ENCODE results near the gene LTA. TPM values are rescaled to one million over a fixed set of nuclear protein-coding genes. Genes with fewer than 3 reads are reported as not detected.

The LTA gene
- polyA plus RNA-seq, 1 donor from 2014 or later: 16.3 TPM

- Mint-ChIP-seq H3K27ac (peak overlapping the region in 1 of 3 donors; percentile 39), H3K4me1 (peaks cover 11 to 20% (median 20%) of the 10 kb centered on the region in 3 donors), H3K9me3 (no peaks in the 10 kb centered on the region), H3K36me3 (no peaks in the 10 kb centered on the region), H3K4me3 (no peak overlapping the region), H3K27me3 (peaks cover 4% of the 10 kb centered on the region)
Measured at GRCh38 chr6:31610968-31611367, 38.9 kb downstream of the LTA start.

- peaks cover 4% of the 10 kb centered on the region for H3K27me3 Mint-ChIP-seq
- no peaks in the 10 kb centered on the region for H3K9me3 Mint-ChIP-seq
- peak overlapping the region in 2 of 3 donors; percentile 64 to 92 for H3K27ac Mint-ChIP-seq
- peaks cover 15 to 28% (median 23%) of the 10 kb centered on the region in 3 donors for H3K4me1 Mint-ChIP-seq
- H3K4me3 Mint-ChIP-seq: peak overlapping the region in 1 of 4 donors; percentile 83
- H3K36me3 Mint-ChIP-seq: no peaks in the 10 kb centered on the region
Measured at GRCh38 chr6:31614075-31614619, 42.1 kb downstream of the LTA start.

GRCh38 chr6:31614684-31615578 lies 42.8 kb downstream of the LTA start, which contains the start of gene AIF1:
AIF1 (plus strand) TSS chr6:31615234; CDS start chr6:31615330, 96 bp downstream.
- H3K27ac Mint-ChIP-seq: peak within 1 kb of the TSS; percentile 64 to 92 (median 71)
- no peaks in the 10 kb centered on the region for H3K9me3 Mint-ChIP-seq
- peaks cover 16 to 32% (median 25%) of the 10 kb centered on the region in 3 donors for H3K4me1 Mint-ChIP-seq
- H3K27me3 Mint-ChIP-seq: peaks cover 4% of the 10 kb centered on the region
- H3K4me3 Mint-ChIP-seq: peak within 1 kb of the TSS in 3 of 4 donors; percentile 18 to 83 (median 46)
- H3K36me3 Mint-ChIP-seq: no peaks in the 10 kb centered on the region

- Mint-ChIP-seq H3K4me1 (peaks cover 21 to 32% (median 25%) of the 10 kb centered on the region in 3 donors), H3K27ac (peak overlapping the region; percentile 53 to 82 (median 64)), H3K27me3 (peaks cover 4% of the 10 kb centered on the region), H3K9me3 (peaks cover 0 to 2% (median 0%) of the 10 kb centered on the region in 3 donors), H3K36me3 (no peaks in the 10 kb centered on the region), H3K4me3 (peak overlapping the region in 1 of 4 donors; percentile 18)
Measured at GRCh38 chr6:31615748-31616147, 43.7 kb downstream of the LTA start.

GRCh38 chr6:31617010-31617409 lies 44.9 kb downstream of the LTA start:
- Mint-ChIP-seq H3K9me3 (peaks cover 0 to 2% (median 0%) of the 10 kb centered on the region in 3 donors), H3K4me3 (peak overlapping the region in 3 of 4 donors; percentile 23 to 79 (median 47)), H3K27ac (peak overlapping the region in 2 of 3 donors; percentile 52 to 65), H3K4me1 (peaks cover 29 to 39% (median 33%) of the 10 kb centered on the region in 3 donors), H3K36me3 (no peaks in the 10 kb centered on the region), H3K27me3 (peaks cover 4% of the 10 kb centered on the region)

- peaks cover 1% of the 10 kb centered on the region for H3K27me3 Mint-ChIP-seq
- H3K27ac Mint-ChIP-seq: peak overlapping the region; percentile 94 to 98 (median 97)
- H3K4me1 Mint-ChIP-seq: peaks cover 27 to 32% (median 27%) of the 10 kb centered on the region in 3 donors
- H3K36me3 Mint-ChIP-seq: no peaks in the 10 kb centered on the region
- peaks cover 0 to 2% (median 0%) of the 10 kb centered on the region in 3 donors for H3K9me3 Mint-ChIP-seq
- H3K4me3 Mint-ChIP-seq: peak overlapping the region; percentile 88 to 100 (median 94)
Measured at GRCh38 chr6:31619805-31620585, 47.9 kb downstream of the LTA start.

- H3K9me3 Mint-ChIP-seq: peaks cover 0 to 2% (median 0%) of the 10 kb centered on the region in 3 donors
- peaks cover 22 to 26% (median 25%) of the 10 kb centered on the region in 3 donors for H3K4me1 Mint-ChIP-seq
- H3K27me3 Mint-ChIP-seq: no peaks in the 10 kb centered on the region
- H3K36me3 Mint-ChIP-seq: no peaks in the 10 kb centered on the region
- peak within 1 kb of the TSS; percentile 94 to 98 (median 97) for H3K27ac Mint-ChIP-seq
- peak within 1 kb of the TSS; percentile 88 to 100 (median 94) for H3K4me3 Mint-ChIP-seq
Measured at GRCh38 chr6:31620586-31621319, 48.7 kb downstream of the LTA start, which contains the start of gene PRRC2A. PRRC2A (plus strand) TSS chr6:31620715; CDS start chr6:31622790, 2,075 bp downstream.

- H3K9me3 Mint-ChIP-seq: peaks cover 0 to 2% (median 0%) of the 10 kb centered on the region in 3 donors
- peaks cover 19 to 26% (median 21%) of the 10 kb centered on the region in 3 donors for H3K4me1 Mint-ChIP-seq
- H3K4me3 Mint-ChIP-seq: peak overlapping the region; percentile 88 to 100 (median 94)
- peak overlapping the region; percentile 94 to 98 (median 95) for H3K27ac Mint-ChIP-seq
- H3K27me3 Mint-ChIP-seq: no peaks in the 10 kb centered on the region
- H3K36me3 Mint-ChIP-seq: no peaks in the 10 kb centered on the region
Measured at GRCh38 chr6:31621320-31621939, 49.3 kb downstream of the LTA start.

- H3K4me3 Mint-ChIP-seq: peak overlapping the region; percentile 88 to 100 (median 94)
Measured at GRCh38 chr6:31621991-31622390, 49.9 kb downstream of the LTA start.

GRCh38 chr6:31622684-31623091 lies 50.6 kb downstream of the LTA start:
- peak overlapping the region; percentile 15 to 98 (median 94) for H3K27ac Mint-ChIP-seq
- peaks cover 0 to 2% (median 0%) of the 10 kb centered on the region in 3 donors for H3K9me3 Mint-ChIP-seq
- no peaks in the 10 kb centered on the region for H3K27me3 Mint-ChIP-seq
- peaks cover 18 to 21% (median 19%) of the 10 kb centered on the region in 3 donors for H3K4me1 Mint-ChIP-seq
- peaks cover 3% of the 10 kb centered on the region for H3K36me3 Mint-ChIP-seq
- H3K4me3 Mint-ChIP-seq: peak overlapping the region in 1 of 4 donors; percentile 88

More at GRCh38 chr6:31621991-31622390, 49.9 kb downstream of the LTA start:
- Mint-ChIP-seq H3K27ac (peak overlapping the region; percentile 94 to 98 (median 95)), H3K4me1 (peaks cover 19 to 23% (median 19%) of the 10 kb centered on the region in 3 donors), H3K36me3 (peaks cover 3% of the 10 kb centered on the region), H3K9me3 (peaks cover 0 to 2% (median 0%) of the 10 kb centered on the region in 3 donors), H3K27me3 (no peaks in the 10 kb centered on the region)

Data from IgD-negative memory B cell (primary cell).